Measurements from ENCODE around the gene MTG2. TPM values are rescaled to one million over a fixed set of nuclear protein-coding genes. Genes with fewer than 3 reads are reported as not detected.

MTG2 gene
- total RNA-seq, 2 donors from 2014 or later, result 30.4 to 46.7 TPM

DNA sequence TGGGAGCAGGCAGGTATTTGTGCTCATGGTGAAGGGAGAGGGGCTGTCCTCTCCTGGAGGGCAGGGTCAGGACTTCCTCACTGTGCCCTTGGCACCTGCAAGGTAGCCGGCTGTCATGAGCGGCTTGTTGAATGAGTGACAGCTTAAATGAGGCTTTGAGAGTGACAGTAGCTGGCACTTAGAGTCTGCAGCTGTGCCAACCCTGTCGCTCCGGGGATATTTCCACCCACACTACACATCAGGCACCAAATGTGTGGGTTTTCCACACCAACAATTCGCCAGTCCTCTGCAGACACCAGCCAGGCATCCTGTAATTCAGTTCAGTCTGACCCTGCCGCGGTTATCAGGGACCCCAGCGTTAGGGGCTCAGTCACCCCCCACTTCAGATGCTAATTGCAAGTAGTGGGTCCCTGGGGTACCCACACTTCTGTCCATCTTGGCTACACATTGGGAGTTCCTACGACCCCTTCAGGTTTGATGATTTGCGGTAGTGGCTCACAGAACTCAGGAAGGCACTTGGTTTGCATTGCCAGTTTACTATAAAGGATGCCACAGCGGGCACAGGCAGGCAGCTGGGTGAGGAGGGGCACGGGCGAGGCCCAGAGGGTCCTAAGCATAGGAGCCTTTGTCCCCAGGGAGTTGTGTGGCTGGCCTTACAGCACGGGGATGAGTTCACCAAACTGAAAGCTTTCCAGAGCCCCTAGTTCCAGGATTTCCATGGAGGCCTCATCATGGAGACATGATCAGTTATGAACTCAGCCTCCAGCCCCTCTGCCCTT is 9.1 kb downstream of the MTG2 start:
- TF ChIP-seq, protein P1, sequence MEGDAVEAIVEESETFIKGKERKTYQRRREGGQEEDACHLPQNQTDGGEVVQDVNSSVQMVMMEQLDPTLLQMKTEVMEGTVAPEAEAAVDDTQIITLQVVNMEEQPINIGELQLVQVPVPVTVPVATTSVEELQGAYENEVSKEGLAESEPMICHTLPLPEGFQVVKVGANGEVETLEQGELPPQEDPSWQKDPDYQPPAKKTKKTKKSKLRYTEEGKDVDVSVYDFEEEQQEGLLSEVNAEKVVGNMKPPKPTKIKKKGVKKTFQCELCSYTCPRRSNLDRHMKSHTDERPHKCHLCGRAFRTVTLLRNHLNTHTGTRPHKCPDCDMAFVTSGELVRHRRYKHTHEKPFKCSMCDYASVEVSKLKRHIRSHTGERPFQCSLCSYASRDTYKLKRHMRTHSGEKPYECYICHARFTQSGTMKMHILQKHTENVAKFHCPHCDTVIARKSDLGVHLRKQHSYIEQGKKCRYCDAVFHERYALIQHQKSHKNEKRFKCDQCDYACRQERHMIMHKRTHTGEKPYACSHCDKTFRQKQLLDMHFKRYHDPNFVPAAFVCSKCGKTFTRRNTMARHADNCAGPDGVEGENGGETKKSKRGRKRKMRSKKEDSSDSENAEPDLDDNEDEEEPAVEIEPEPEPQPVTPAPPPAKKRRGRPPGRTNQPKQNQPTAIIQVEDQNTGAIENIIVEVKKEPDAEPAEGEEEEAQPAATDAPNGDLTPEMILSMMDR (IDR thresholded peaks at IDR 0.05), result no peak
- H3K4me1 ChIP-seq, result no peaks in the 10 kb centered on the region
- H3K9ac ChIP-seq (ENCODE audit: low read depth in 2 of 2, low read length in 2 of 2), result no peak overlapping the region
- H3K4me3 ChIP-seq, result no peak overlapping the region
- no peaks in the 10 kb centered on the region for H3K36me3 ChIP-seq
- H3K27ac ChIP-seq, result no peak overlapping the region
- no peak for DNase-seq
- H3K9me3 ChIP-seq, result no peaks in the 10 kb centered on the region
- H3K27me3 ChIP-seq, result no peaks in the 10 kb centered on the region
- intact Hi-C loops (cut with DNase I), result no loop called here

DNA sequence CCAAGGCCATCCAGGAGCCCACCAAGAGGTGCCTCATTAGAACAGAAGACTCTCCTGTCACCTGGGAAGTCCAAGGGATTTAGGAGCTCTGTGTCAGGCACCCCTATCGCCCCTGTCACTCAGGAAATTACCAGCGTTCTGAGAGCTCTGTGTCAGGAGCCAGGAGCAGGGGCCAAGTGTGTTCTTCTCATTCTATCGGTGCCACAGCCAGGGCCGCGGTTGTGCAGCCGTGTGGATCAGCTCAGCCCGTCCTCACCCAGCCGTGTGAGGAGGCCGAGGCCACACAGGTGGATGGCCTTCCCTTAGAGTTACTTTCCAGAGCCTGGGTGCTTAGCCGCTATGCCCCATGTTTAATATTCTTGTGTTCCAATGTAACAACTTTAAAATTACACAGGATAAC is 9.8 kb downstream of the MTG2 start:
- no peaks in the 10 kb centered on the region for H3K36me3 ChIP-seq
- DNase-seq, result no peak
- intact Hi-C loops (cut with DNase I), result no loop called here

DNA sequence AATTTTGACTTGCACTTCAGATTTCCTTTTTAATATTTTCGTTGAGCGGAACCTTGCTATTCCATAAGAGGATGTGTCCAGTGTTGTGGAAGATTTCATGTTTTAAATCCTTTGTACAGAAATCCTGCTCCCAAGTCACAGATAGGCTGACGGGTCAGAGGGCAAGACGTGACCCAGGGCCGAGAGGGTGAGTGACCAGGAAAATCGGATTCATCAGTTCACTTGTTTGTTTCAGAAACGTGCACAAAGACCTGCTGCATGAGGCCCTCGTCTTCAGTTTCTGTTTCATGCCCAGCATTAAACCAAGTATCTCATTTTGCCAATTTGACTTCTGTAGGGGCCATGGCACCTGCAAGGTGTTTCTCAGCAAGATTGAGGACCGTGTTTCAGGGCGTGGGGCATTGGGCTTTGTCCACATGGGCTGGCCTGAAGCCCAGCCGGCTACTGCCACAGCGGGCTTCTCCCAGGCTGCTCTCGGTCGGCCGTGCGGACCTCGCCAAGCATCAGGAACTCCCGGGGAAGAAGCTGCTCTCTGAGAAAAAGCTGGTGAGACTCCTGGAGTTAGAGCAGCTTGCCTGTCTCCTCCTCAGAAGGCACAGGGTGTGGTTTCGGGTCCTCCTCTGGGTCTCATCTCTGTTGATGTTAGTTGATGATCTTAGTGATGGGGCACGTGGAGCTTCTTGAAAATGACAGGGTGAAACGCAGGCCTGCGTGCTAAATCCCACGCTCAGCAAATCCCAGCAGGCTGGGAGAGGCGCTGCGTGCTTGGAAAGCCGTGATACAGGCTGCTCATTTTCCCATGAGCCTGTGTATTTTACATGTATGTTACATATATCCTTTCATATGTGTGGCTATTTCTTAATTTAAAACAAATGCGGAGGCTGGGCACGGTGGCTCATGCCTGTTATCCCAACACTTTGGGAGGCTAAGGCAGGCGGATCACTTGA is 10.5 kb downstream of the MTG2 start:
- no peaks in the 10 kb centered on the region for H3K27me3 ChIP-seq
- H3K9me3 ChIP-seq, result no peaks in the 10 kb centered on the region
- no peak for DNase-seq
- no peak overlapping the region for H3K27ac ChIP-seq
- no peaks in the 10 kb centered on the region for H3K4me1 ChIP-seq
- no peak overlapping the region for H3K9ac ChIP-seq (ENCODE audit: low read depth in 2 of 2, low read length in 2 of 2)
- TF ChIP-seq, protein P1 (IDR thresholded peaks at IDR 0.05), result no peak
- H3K4me3 ChIP-seq, result no peak overlapping the region
- intact Hi-C loops (cut with DNase I), result no loop called here
- peaks cover 7% of the 10 kb centered on the region for H3K36me3 ChIP-seq

More for the DNA sequence above, 9.8 kb downstream of the MTG2 start:
- TF ChIP-seq, protein P1 (IDR thresholded peaks at IDR 0.05), result no peak
- Histone ChIP-seq H3K27me3 (no peaks in the 10 kb centered on the region), H3K4me1 (no peaks in the 10 kb centered on the region), H3K9ac (ENCODE audit: low read depth in 2 of 2, low read length in 2 of 2) (no peak overlapping the region), H3K4me3 (no peak overlapping the region), H3K27ac (no peak overlapping the region), H3K9me3 (no peaks in the 10 kb centered on the region)

DNA sequence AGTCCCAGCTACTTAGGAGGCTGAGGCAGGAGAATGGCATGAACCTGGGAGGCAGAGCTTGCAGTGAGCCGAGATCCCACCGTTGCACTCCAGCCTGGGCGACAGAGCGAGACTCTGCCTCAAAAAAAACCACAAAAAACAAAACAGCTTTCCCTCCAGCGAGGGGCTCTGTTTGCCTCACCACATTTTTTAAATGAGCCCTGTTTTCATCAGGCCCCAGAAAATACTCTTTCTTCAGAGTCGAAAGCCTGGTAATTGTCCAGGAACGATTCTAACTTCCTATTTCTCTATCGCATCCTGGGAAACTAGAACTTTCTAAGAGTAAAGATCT is 12.2 kb downstream of the MTG2 start:
- TF ChIP-seq, protein P1 (IDR thresholded peaks at IDR 0.05), result no peak
- Histone ChIP-seq H3K9me3 (no peaks in the 10 kb centered on the region), H3K27me3 (no peaks in the 10 kb centered on the region), H3K36me3 (peaks cover 13% of the 10 kb centered on the region), H3K4me3 (no peak overlapping the region), H3K27ac (no peak overlapping the region), H3K4me1 (no peaks in the 10 kb centered on the region), H3K9ac (ENCODE audit: low read depth in 2 of 2, low read length in 2 of 2) (no peak overlapping the region)
- intact Hi-C loops (cut with DNase I), result no loop called here
- DNase-seq, result no peak

DNA sequence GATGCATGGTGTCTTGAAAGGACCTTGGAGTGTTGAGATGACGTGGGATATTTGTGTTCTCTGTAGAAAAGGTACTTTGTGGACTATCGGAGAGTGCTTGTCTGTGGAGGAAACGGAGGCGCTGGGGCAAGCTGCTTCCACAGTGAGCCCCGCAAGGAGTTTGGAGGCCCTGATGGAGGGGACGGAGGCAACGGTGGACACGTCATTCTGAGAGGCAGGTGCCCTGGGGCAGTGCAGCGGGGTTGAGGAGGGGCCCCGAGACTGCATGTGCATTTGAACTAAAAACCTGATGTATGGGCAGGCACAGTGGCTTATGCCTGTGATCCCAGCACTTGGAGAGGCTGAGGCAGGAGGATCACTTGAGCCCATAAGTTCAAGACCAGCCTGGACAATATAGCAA is 12.9 kb downstream of the MTG2 start:
- TF ChIP-seq, protein P1 (IDR thresholded peaks at IDR 0.05), result no peak
- intact Hi-C loops (cut with DNase I), result no loop called here

More for the DNA sequence above, 12.9 kb downstream of the MTG2 start:
- no peaks in the 10 kb centered on the region for H3K27me3 ChIP-seq
- no peak overlapping the region for H3K27ac ChIP-seq
- H3K4me3 ChIP-seq, result no peak overlapping the region
- H3K4me1 ChIP-seq, result no peaks in the 10 kb centered on the region
- peaks cover 13% of the 10 kb centered on the region for H3K36me3 ChIP-seq
- H3K9me3 ChIP-seq, result no peaks in the 10 kb centered on the region
- no peak overlapping the region for H3K9ac ChIP-seq (ENCODE audit: low read depth in 2 of 2, low read length in 2 of 2)
- no peak for DNase-seq
